GM12878 (cell line): ENCODE measurements around the gene KCNJ10. TPM values are rescaled to one million over a fixed set of nuclear protein-coding genes. Genes with fewer than 3 reads are reported as not detected.

ENCODE experiments used
- ATAC-seq: fragments of 200-7000 bp; cut with Tn5 transposase; 3 replicates; pipeline ENCODE4 v1.9.1; 2020; ENCODE audit warnings: mild to moderate bottlenecking, moderate library complexity
- BruUV-seq: library from RNA; stranded (reverse); fragments of 400-500 nt; replicated peaks from 2 replicates; lab custom pipeline; 2021; lab: Mats Ljungman, UMichigan
- CTCF ChIA-PET: fragments of 300-600 bp; sonication (Branson Sonifier 250); formaldehyde crosslinking; extraction: SDS; loops from one replicate; lab custom pipeline; 2021; ENCODE audit warnings: inconsistent platforms; lab: Yijun Ruan, JAX
- POLR2A ChIA-PET: fragments of 350-600 bp; formaldehyde crosslinking; extraction: SDS; loops from one replicate; lab custom pipeline; 2021; ENCODE audit warnings: inconsistent platforms; lab: Charles Lee
- RAD21 ChIA-PET: fragments of 300-600 bp; sonication (Branson Sonifier 250); formaldehyde crosslinking; loops from one replicate; lab custom pipeline; 2023; ENCODE audit warnings: antibody characterized with exemption; ENCODE audit not compliant: unreplicated experiment; lab: Charles Lee
- SMC1A ChIA-PET: fragments of 300-600 bp; sonication (Branson Sonifier 250); formaldehyde crosslinking; loops from one replicate; lab custom pipeline; 2023; ENCODE audit not compliant: unreplicated experiment, uncharacterized antibody; lab: Charles Lee
- DNase-seq: peaks from one replicate; pipeline ENCODE4 v3.0.0-alpha.2; 2011; ENCODE audit warnings: low read depth, low spot score
- FAIRE-seq: peaks from 3 replicates; lab custom pipeline; 2011; peaks lifted over from hg19 to GRCh38; lab: Jason Lieb, UNC
- H2AFZ ChIP-seq: 2 replicates; pipeline ENCODE4 v1.6.0; 2011; ENCODE audit warnings: low read depth, low read length, control low read depth; ENCODE audit not compliant: control insufficient read depth
- H3K27ac ChIP-seq: 2 replicates; pipeline ENCODE4 v1.5.1; 2011; ENCODE audit warnings: control low read depth; ENCODE audit not compliant: control insufficient read depth, insufficient read depth
- H3K27me3 ChIP-seq, 2 experiments: replicated peaks in 1 of 2; 2 replicates each; pipeline versions ENCODE4 v1.6.0 to v1.6.1; 2011; ENCODE audit warnings: low read length in 1 of 2; ENCODE audit not compliant: control insufficient read depth in 2 of 2, insufficient read depth in 2 of 2
- H3K36me3 ChIP-seq, 2 experiments: 2 replicates each; pipeline ENCODE4 v1.5.1; 2011; ENCODE audit warnings: low read length in 1 of 2; ENCODE audit not compliant: control insufficient read depth in 2 of 2, insufficient read depth in 2 of 2
- H3K4me1 ChIP-seq: 2 replicates; pipeline ENCODE4 v1.6.1; 2011; ENCODE audit warnings: mild to moderate bottlenecking, low read length, moderate library complexity, mixed read lengths; ENCODE audit not compliant: control insufficient read depth, insufficient read depth
- H3K4me2 ChIP-seq: 2 replicates; pipeline ENCODE4 v1.6.0; 2011; ENCODE audit warnings: control low read depth; ENCODE audit not compliant: control insufficient read depth, insufficient read depth
- H3K4me3 ChIP-seq: fragments of 200-600 bp; sonication (generic); 2 replicates; pipeline ENCODE4 v1.5.1; 2016
- H3K79me2 ChIP-seq: 2 replicates; pipeline ENCODE4 v1.6.0; 2011; ENCODE audit warnings: low read length; ENCODE audit not compliant: control insufficient read depth, insufficient read depth
- H3K9ac ChIP-seq: 2 replicates; pipeline ENCODE4 v1.8.0; 2011; ENCODE audit warnings: low read length, control low read depth, mixed read lengths; ENCODE audit not compliant: control insufficient read depth, insufficient read depth
- H3K9me3 ChIP-seq: replicated peaks from 3 replicates; pipeline ENCODE4 v1.5.1; 2011; ENCODE audit warnings: mild to moderate bottlenecking, low read length; ENCODE audit not compliant: control insufficient read depth, insufficient read depth
- H4K20me1 ChIP-seq: 2 replicates; pipeline ENCODE4 v1.6.0; 2011; ENCODE audit not compliant: control insufficient read depth, insufficient read depth
- BHLHE40 ChIP-seq, 2 experiments: fragments of 450-650 bp in 1 of 2; IDR thresholded peaks; 2 replicates each; pipeline ENCODE4 v1.6.1; 2011 to 2017; ENCODE audit warnings: low read depth in 2 of 2, borderline replicate concordance in 1 of 2, improper control_type of control experiment in 1 of 2, low read length in 1 of 2, mild to moderate bottlenecking in 1 of 2
- ELK1 ChIP-seq: IDR thresholded peaks from 2 replicates; pipeline ENCODE4 v1.6.1; 2012; ENCODE audit warnings: low read depth, low read length, improper control_type of control experiment
- EZH2 ChIP-seq: IDR thresholded peaks from 2 replicates; pipeline ENCODE4 v1.6.1; 2012; ENCODE audit warnings: low read depth, mild to moderate bottlenecking, control low read depth, inconsistent platforms, low read length, borderline replicate concordance; ENCODE audit not compliant: control insufficient read depth
- NBN ChIP-seq: fragments of 450-650 bp; IDR thresholded peaks from 2 replicates; pipeline ENCODE4 v1.6.1; 2016
- NFIC ChIP-seq: IDR thresholded peaks from 2 replicates; pipeline ENCODE4 v1.6.1; 2012; ENCODE audit warnings: low read depth, mild to moderate bottlenecking, inconsistent platforms, low read length, moderate library complexity
- NR2C1 ChIP-seq: fragments of 450-650 bp; IDR thresholded peaks from 2 replicates; pipeline ENCODE4 v1.6.1; 2017; ENCODE audit warnings: antibody characterized with exemption, mild to moderate bottlenecking, moderate library complexity
- PRDM15 ChIP-seq: fragments of 450-650 bp; formaldehyde crosslinking; IDR thresholded peaks from 2 replicates; pipeline ENCODE4 v1.4.0; 2020; ENCODE audit warnings: mild to moderate bottlenecking, moderate library complexity
- TCF3 ChIP-seq: IDR thresholded peaks from 2 replicates; pipeline ENCODE4 v1.6.1; 2012; ENCODE audit warnings: low read depth, mild to moderate bottlenecking, low read length, borderline replicate concordance; ENCODE audit not compliant: insufficient read depth
- ZBED1 ChIP-seq: IDR thresholded peaks from 2 replicates; pipeline ENCODE4 v1.6.1; 2016; ENCODE audit warnings: borderline replicate concordance
- ZNF274 ChIP-seq: IDR thresholded peaks from one replicate; pipeline ENCODE4 v1.8.0; 2011; ENCODE audit not compliant: insufficient read length, insufficient read depth
- ZNF384 ChIP-seq: IDR thresholded peaks from 2 replicates; pipeline ENCODE4 v1.6.1; 2012; ENCODE audit warnings: low read depth, mild to moderate bottlenecking, low read length, improper control_type of control experiment, borderline replicate concordance
- ZNF592 ChIP-seq: fragments of 450-650 bp; IDR thresholded peaks from 2 replicates; pipeline ENCODE4 v1.6.1; 2017; ENCODE audit warnings: mild to moderate bottlenecking, moderate library complexity
- WGBS: methylation state at CpG from one replicate; pipeline ENCODE4 v1.1.6; 2016; ENCODE audit warnings: low lambda C conversion rate; ENCODE audit not compliant: insufficient replicate concordance, insufficient coverage; ENCODE audit errors: missing lambda C conversion rate; 5-methylcytosine and 5-hydroxymethylcytosine counted together
- in situ Hi-C: fragments of 300-500 bp; cut with MboI; formaldehyde crosslinking; loops from 9 replicates; pipeline ENCODE4 v1.14.3; 2018; ENCODE audit warnings: mixed read lengths
- intact Hi-C: fragments of 100-400 bp; cut with micrococcal nuclease; formaldehyde crosslinking; loops from one replicate; pipeline ENCODE4 v1.14.2; 2022; ENCODE audit not compliant: unreplicated experiment
- polyA plus RNA-seq, 11 experiments: library from polyadenylated mRNA; depleted of rRNA in 4 of 11; unstranded in 6 of 11; stranded (reverse) in 5 of 11; fragments of >200 nt; fragmentation: Nextera tagmentation in 4 of 11; fragmentation: Illumina TruSeq in 1 of 11; extraction: Ambion mirVana in 4 of 11; extraction: Trizol in 1 of 11; gene quantifications; 1 replicate in 1 of 11; 2 replicates in 10 of 11; pipeline versions ENCODE4 v1.2.1 to v1.2.3, GENCODE V29; 2011 to 2016; ENCODE audit warnings: inconsistent platforms in 2 of 11, missing spikeins in 2 of 11, low read depth in 1 of 11
- total RNA-seq, 4 experiments: library from RNA; depleted of rRNA in 3 of 4; stranded (reverse); fragments of >200 nt in 3 of 4; fragmentation: Illumina TruSeq in 1 of 4; extraction: Trizol in 1 of 4; gene quantifications; 2 replicates each; pipeline versions ENCODE4 v1.2.1 to v1.2.3, GENCODE V29; 2013 to 2021

Gene KCNJ10
- total and polyA plus RNA-seq, 10 of the 15 experiments (the other 5 are each of a cell fraction or from before 2014, with no cell fraction given) = 0.01 to 0.29 (median 0.09) TPM; not detected in 2

- no TSS peak for BruUV-seq
- H3K4me3 ChIP-seq = no peak overlapping the region
- no peaks in the 10 kb centered on the region for H3K36me3 ChIP-seq
- DNase-seq = no peak
- ATAC-seq = peak; percentile 53
- FAIRE-seq = no peak
- H3K9me3 ChIP-seq = no peaks in the 10 kb centered on the region
- H3K79me2 ChIP-seq = no peaks in the 10 kb centered on the region
- ChIA-PET SMC1A (interaction anchor here (1.0 to 8.4 kb wide), 8 partner anchors 11 to 209 kb away, joined by 3 to 122 read pairs (median 37); partner anchors contain the start of genes FCRL6 and TAGLN2), CTCF (interaction anchor here (0.5 to 12.5 kb wide), 15 partner anchors 10 to 219 kb away, joined by 3 to 422 read pairs (median 13); partner anchors contain the start of genes FCRL6, KCNJ9 and TAGLN2), POLR2A (interaction anchor here (0.7 to 0.9 kb wide), 2 partner anchors 62 to 88 kb away, joined by 3 read pairs; no protein-coding TSS in a partner anchor), RAD21 (interaction anchor here (0.6 to 6.4 kb wide), 6 partner anchors 22 to 210 kb away, joined by 3 to 113 read pairs (median 34); no protein-coding TSS in a partner anchor)
- H3K4me1 ChIP-seq = no peaks in the 10 kb centered on the region
- no peak overlapping the region for H3K27ac ChIP-seq
- no peaks in the 10 kb centered on the region; a peak in 2 of 4 replicates for H3K27me3 ChIP-seq
- intact Hi-C loops = loop anchor here (5.0 kb wide), 2 partner anchors 587 to 797 kb away; no protein-coding TSS in a partner anchor
- no peak overlapping the region for H3K9ac ChIP-seq
- no peaks in the 10 kb centered on the region for H4K20me1 ChIP-seq
- 6% methylated on average over 2 of the region's 2 CpGs for WGBS
- no peak overlapping the region for H2AFZ ChIP-seq
- H3K4me2 ChIP-seq = no peak overlapping the region
- in situ Hi-C loops = loop anchor here (5.0 kb wide), 2 partner anchors 72 to 212 kb away; no protein-coding TSS in a partner anchor
- no peak for TF ChIP-seq EZH2
- TF ChIP-seq PRDM15 (CRISPR knock-in tag) = no peak
- TF ChIP-seq NFIC = no peak
- TF ChIP-seq BHLHE40 (IDR thresholded peaks at IDR 0.05; ENCODE audit: borderline replicate concordance in 1 of 2, low read depth in 2 of 2, low read length in 1 of 2) = no peak
- TF ChIP-seq ZBED1 = no peak
- TF ChIP-seq TCF3 = no peak
- TF ChIP-seq ZNF384 = no peak
- no peak for TF ChIP-seq NBN
- no peak for TF ChIP-seq ZNF274
- no peak for TF ChIP-seq NR2C1
- TF ChIP-seq ZNF592 = no peak
- TF ChIP-seq ELK1 = no peak
Measured at GRCh38 chr1:160009081-160009480, 60.9 kb downstream of the KCNJ10 start.
